Measurements from ENCODE around the gene TRABD2A.

GRCh38 chr2:84925724-84926376, 45.0 kb upstream of the TRABD2A start:
- TF ChIP-seq, protein P1, sequence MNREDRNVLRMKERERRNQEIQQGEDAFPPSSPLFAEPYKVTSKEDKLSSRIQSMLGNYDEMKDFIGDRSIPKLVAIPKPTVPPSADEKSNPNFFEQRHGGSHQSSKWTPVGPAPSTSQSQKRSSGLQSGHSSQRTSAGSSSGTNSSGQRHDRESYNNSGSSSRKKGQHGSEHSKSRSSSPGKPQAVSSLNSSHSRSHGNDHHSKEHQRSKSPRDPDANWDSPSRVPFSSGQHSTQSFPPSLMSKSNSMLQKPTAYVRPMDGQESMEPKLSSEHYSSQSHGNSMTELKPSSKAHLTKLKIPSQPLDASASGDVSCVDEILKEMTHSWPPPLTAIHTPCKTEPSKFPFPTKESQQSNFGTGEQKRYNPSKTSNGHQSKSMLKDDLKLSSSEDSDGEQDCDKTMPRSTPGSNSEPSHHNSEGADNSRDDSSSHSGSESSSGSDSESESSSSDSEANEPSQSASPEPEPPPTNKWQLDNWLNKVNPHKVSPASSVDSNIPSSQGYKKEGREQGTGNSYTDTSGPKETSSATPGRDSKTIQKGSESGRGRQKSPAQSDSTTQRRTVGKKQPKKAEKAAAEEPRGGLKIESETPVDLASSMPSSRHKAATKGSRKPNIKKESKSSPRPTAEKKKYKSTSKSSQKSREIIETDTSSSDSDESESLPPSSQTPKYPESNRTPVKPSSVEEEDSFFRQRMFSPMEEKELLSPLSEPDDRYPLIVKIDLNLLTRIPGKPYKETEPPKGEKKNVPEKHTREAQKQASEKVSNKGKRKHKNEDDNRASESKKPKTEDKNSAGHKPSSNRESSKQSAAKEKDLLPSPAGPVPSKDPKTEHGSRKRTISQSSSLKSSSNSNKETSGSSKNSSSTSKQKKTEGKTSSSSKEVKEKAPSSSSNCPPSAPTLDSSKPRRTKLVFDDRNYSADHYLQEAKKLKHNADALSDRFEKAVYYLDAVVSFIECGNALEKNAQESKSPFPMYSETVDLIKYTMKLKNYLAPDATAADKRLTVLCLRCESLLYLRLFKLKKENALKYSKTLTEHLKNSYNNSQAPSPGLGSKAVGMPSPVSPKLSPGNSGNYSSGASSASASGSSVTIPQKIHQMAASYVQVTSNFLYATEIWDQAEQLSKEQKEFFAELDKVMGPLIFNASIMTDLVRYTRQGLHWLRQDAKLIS (CRISPR knock-in tag; IDR thresholded peaks at IDR 0.05), result 0 out of 2 replicates have a peak, but pooled peaks have one; percentile 67
- peak; percentile 11 to 39; a peak in 1 of 4 replicates for TF ChIP-seq FOXK2 (conservative IDR thresholded peaks at IDR 0.05 in 1 of 2, IDR thresholded peaks at IDR 0.05 in 1 of 2; ENCODE audit: low read depth in 2 of 2)
